Caco-2 (cell line): ENCODE measurements around the gene ZNF397. TPM values are rescaled to one million over a fixed set of nuclear protein-coding genes. Genes with fewer than 3 reads are reported as not detected.

ENCODE experiments used
- BruUV-seq: library from RNA; stranded (reverse); fragments of 400-500 nt; replicated peaks from 2 replicates; lab custom pipeline; 2021; lab: Mats Ljungman, UMichigan
- CTCF ChIA-PET: fragments of 300-600 bp; sonication (Branson Sonifier 250); formaldehyde crosslinking; loops from one replicate; lab custom pipeline; 2022; ENCODE audit warnings: antibody characterized with exemption; lab: Charles Lee
- POLR2A ChIA-PET: fragments of 300-600 bp; sonication (Branson Sonifier 250); formaldehyde crosslinking; loops from one replicate; lab custom pipeline; 2022; ENCODE audit warnings: antibody characterized with exemption; lab: Charles Lee
- DNase-seq, 2 experiments: peaks; one replicate each; pipeline versions ENCODE4 v3.0.0 to v3.0.0-alpha.2; 2020 to 2022
- H3K27me3 ChIP-seq: replicated peaks from 2 replicates; pipeline ENCODE4 v1.6.0; 2011; ENCODE audit warnings: low read length; ENCODE audit not compliant: control insufficient read depth, insufficient read depth
- H3K36me3 ChIP-seq: 2 replicates; pipeline ENCODE4 v1.5.1; 2011; ENCODE audit warnings: low read length; ENCODE audit not compliant: control insufficient read depth, insufficient read depth
- H3K4me1 ChIP-seq: fragments of 250-450 bp; sonication (Bioruptor Pico); 2 replicates; pipeline ENCODE4 v1.5.1; 2020; ENCODE audit warnings: mild to moderate bottlenecking
- H3K4me3 ChIP-seq: 2 replicates; pipeline ENCODE4 v1.5.1; 2011; ENCODE audit warnings: low read depth, mild to moderate bottlenecking, control low read depth, low read length
- H3K9me3 ChIP-seq: fragments of 250-450 bp; sonication (Bioruptor Pico); 2 replicates; pipeline ENCODE4 v1.5.1; 2020; ENCODE audit warnings: mild to moderate bottlenecking, moderate library complexity
- H3K27ac Mint-ChIP-seq: one replicate; pipeline ENCODE4 v1.8.0; 2022; ENCODE audit warnings: mixed read lengths; ENCODE audit not compliant: unreplicated experiment
- H3K27me3 Mint-ChIP-seq: one replicate; pipeline ENCODE4 v1.8.0; 2022; ENCODE audit warnings: mixed read lengths; ENCODE audit not compliant: insufficient read depth, unreplicated experiment
- H3K36me3 Mint-ChIP-seq: one replicate; pipeline ENCODE4 v1.8.0; 2022; ENCODE audit warnings: mild to moderate bottlenecking, mixed read lengths; ENCODE audit not compliant: insufficient read depth, unreplicated experiment
- H3K4me1 Mint-ChIP-seq: one replicate; pipeline ENCODE4 v1.8.0; 2022; ENCODE audit warnings: low read depth, mixed read lengths; ENCODE audit not compliant: unreplicated experiment
- H3K4me3 Mint-ChIP-seq: one replicate; pipeline ENCODE4 v1.8.0; 2022; ENCODE audit warnings: mild to moderate bottlenecking, moderate library complexity, mixed read lengths; ENCODE audit not compliant: unreplicated experiment
- H3K9me3 Mint-ChIP-seq: one replicate; pipeline ENCODE4 v1.8.0; 2022; ENCODE audit warnings: mixed read lengths; ENCODE audit not compliant: unreplicated experiment
- CTCF ChIP-seq, 2 experiments: fragments of 200-600 bp in 1 of 2; IDR thresholded peaks; 1 replicate in 1 of 2; 2 replicates in 1 of 2; pipeline versions ENCODE4 v1.5.1 to v1.8.0; 2011 to 2022; ENCODE audit warnings: antibody characterized with exemption in 1 of 2, control low read depth in 1 of 2, inconsistent platforms in 1 of 2, low read depth in 1 of 2, low read length in 1 of 2, mild to moderate bottlenecking in 1 of 2, moderate library complexity in 1 of 2; ENCODE audit not compliant: insufficient read depth in 1 of 2, severe bottlenecking in 1 of 2, unreplicated experiment in 1 of 2
- intact Hi-C: fragments of 100-400 bp; cut with micrococcal nuclease; formaldehyde crosslinking; loops from one replicate; pipeline ENCODE4 v1.10.0; 2022; ENCODE audit not compliant: unreplicated experiment
- total RNA-seq: library from RNA; stranded (reverse); gene quantifications from 2 replicates; pipeline ENCODE4 v1.2.3, GENCODE V29; 2022

The ZNF397 gene
- total RNA-seq, 1 experiment from 2014 or later: 4.9 TPM

- peaks cover 7% of the 10 kb centered on the region for H3K36me3 Mint-ChIP-seq
- Histone ChIP-seq H3K4me3 (no peak overlapping the region), H3K27me3 (no peaks in the 10 kb centered on the region), H3K36me3 (no peaks in the 10 kb centered on the region; the same call in 1 of the 2 replicates), H3K4me1 (no peaks in the 10 kb centered on the region), H3K9me3 (no peaks in the 10 kb centered on the region)
- no peak for TF ChIP-seq CTCF (IDR thresholded peaks at IDR 0.05; ENCODE audit: insufficient read depth in 1 of 2, low read depth in 1 of 2, low read length in 1 of 2, severe bottlenecking in 1 of 2, unreplicated experiment in 1 of 2)
- H3K27ac Mint-ChIP-seq: no peak overlapping the region
- H3K9me3 Mint-ChIP-seq: no peaks in the 10 kb centered on the region
- ChIA-PET POLR2A (no interaction called here), CTCF (no interaction called here)
- no peak overlapping the region for H3K4me3 Mint-ChIP-seq
- DNase-seq: no peak
- intact Hi-C loops: no loop called here
- no TSS peak for BruUV-seq
- no peaks in the 10 kb centered on the region for H3K4me1 Mint-ChIP-seq
- no peaks in the 10 kb centered on the region for H3K27me3 Mint-ChIP-seq
These were observed 6.0 kb downstream of the ZNF397 start for GRCh38 chr18:35246831-35247230.

GRCh38 chr18:35247412-35248249, 6.8 kb downstream of the ZNF397 start:
- Histone ChIP-seq H3K9me3 (no peaks in the 10 kb centered on the region), H3K27me3 (no peaks in the 10 kb centered on the region), H3K4me3 (no peak overlapping the region), H3K36me3 (no peaks in the 10 kb centered on the region; the same call in 1 of the 2 replicates), H3K4me1 (no peaks in the 10 kb centered on the region)
- no peaks in the 10 kb centered on the region for H3K27me3 Mint-ChIP-seq
- no peak for TF ChIP-seq CTCF (IDR thresholded peaks at IDR 0.05; ENCODE audit: insufficient read depth in 1 of 2, low read depth in 1 of 2, low read length in 1 of 2, severe bottlenecking in 1 of 2, unreplicated experiment in 1 of 2)
- no peak overlapping the region for H3K27ac Mint-ChIP-seq
- CTCF ChIA-PET: no interaction called here
- no peak for DNase-seq
- no peaks in the 10 kb centered on the region for H3K4me1 Mint-ChIP-seq
- BruUV-seq: no TSS peak
- peaks cover 7% of the 10 kb centered on the region for H3K36me3 Mint-ChIP-seq
- intact Hi-C loops: no loop called here
- POLR2A ChIA-PET: no interaction called here
- H3K9me3 Mint-ChIP-seq: no peaks in the 10 kb centered on the region
- H3K4me3 Mint-ChIP-seq: no peak overlapping the region

GRCh38 chr18:35248429-35248828, 7.6 kb downstream of the ZNF397 start:
- Histone ChIP-seq H3K4me1 (no peaks in the 10 kb centered on the region), H3K27me3 (no peaks in the 10 kb centered on the region), H3K36me3 (no peaks in the 10 kb centered on the region; the same call in 1 of the 2 replicates), H3K9me3 (no peaks in the 10 kb centered on the region), H3K4me3 (no peak overlapping the region)
- Mint-ChIP-seq H3K27ac (no peak overlapping the region), H3K9me3 (no peaks in the 10 kb centered on the region), H3K4me3 (no peak overlapping the region), H3K27me3 (no peaks in the 10 kb centered on the region), H3K36me3 (peaks cover 7% of the 10 kb centered on the region), H3K4me1 (no peaks in the 10 kb centered on the region)
- ChIA-PET POLR2A (no interaction called here), CTCF (no interaction called here)
- BruUV-seq: no TSS peak
- DNase-seq: no peak
- intact Hi-C loops: no loop called here
- TF ChIP-seq CTCF (IDR thresholded peaks at IDR 0.05; ENCODE audit: insufficient read depth in 1 of 2, low read depth in 1 of 2, low read length in 1 of 2, severe bottlenecking in 1 of 2, unreplicated experiment in 1 of 2): no peak
